ENCODE data around the gene JARID2. TPM values are rescaled to one million over a fixed set of nuclear protein-coding genes. Genes with fewer than 3 reads are reported as not detected.

Gene JARID2
- total and polyA plus RNA-seq, 10 of the 15 experiments (the other 5 are each of a cell fraction or from before 2014, with no cell fraction given), result 4.2 to 21.6 (median 11.7) TPM

GRCh38 chr6:15288856-15289255 is 43.0 kb downstream of the JARID2 start:
- no peak overlapping the region for H3K4me3 ChIP-seq
- DNase-seq (ENCODE audit: low read depth, low spot score), result no peak
- 0 out of 2 replicates have a peak overlapping the region, but pooled peaks have one; percentile 3 for H3K4me2 ChIP-seq (ENCODE audit: control insufficient read depth, insufficient read depth)
- peaks cover 79% of the 10 kb centered on the region for H3K79me2 ChIP-seq (ENCODE audit: control insufficient read depth, insufficient read depth, low read length)
- SMC1A ChIA-PET (ENCODE audit: uncharacterized antibody, unreplicated experiment), result interaction anchor here (0.7 to 4.0 kb wide), 13 partner anchors 11 to 335 kb away, joined by 3 to 43 read pairs (median 10); no protein-coding TSS in a partner anchor
- H2AFZ ChIP-seq (ENCODE audit: control insufficient read depth, low read depth, low read length), result no peak overlapping the region
- no peak for TF ChIP-seq PML (IDR thresholded peaks at IDR 0.05; ENCODE audit: low read length)
- TF ChIP-seq CREB1 (IDR thresholded peaks at IDR 0.05; ENCODE audit: low read depth), result no peak
- no peak for TF ChIP-seq ZZZ3 (IDR thresholded peaks at IDR 0.05; ENCODE audit: control insufficient read depth, insufficient read length, low read depth)
- no peak for TF ChIP-seq CREM (IDR thresholded peaks at IDR 0.05; ENCODE audit: low read depth)
- TF ChIP-seq SIN3A (IDR thresholded peaks at IDR 0.05; ENCODE audit: low read depth, low read length), result no peak
- TF ChIP-seq IKZF2 (IDR thresholded peaks at IDR 0.05), result no peak
- TF ChIP-seq USF2 (IDR thresholded peaks at IDR 0.05; ENCODE audit: borderline replicate concordance, low read depth, low read length), result no peak
- TF ChIP-seq IRF4 (IDR thresholded peaks at IDR 0.05; ENCODE audit: low read depth, low read length), result no peak
- no peak for TF ChIP-seq PRDM15 (CRISPR knock-in tag; IDR thresholded peaks at IDR 0.05)
- no peak for TF ChIP-seq STAT3 (IDR thresholded peaks at IDR 0.05; ENCODE audit: low read depth, low read length)
- no peak for TF ChIP-seq NKRF (conservative IDR thresholded peaks at IDR 0.05)
- TF ChIP-seq RELA (IDR thresholded peaks at IDR 0.05; ENCODE audit: borderline replicate concordance, partially characterized antibody), result no peak
- no peak for TF ChIP-seq GATAD2B (conservative IDR thresholded peaks at IDR 0.05; ENCODE audit: low read depth)
- TF ChIP-seq KDM1A (IDR thresholded peaks at IDR 0.05; ENCODE audit: borderline replicate concordance), result no peak
- no peak for TF ChIP-seq RFX5 (IDR thresholded peaks at IDR 0.05; ENCODE audit: low read depth, low read length)
- TF ChIP-seq BCL11A (IDR thresholded peaks at IDR 0.05; ENCODE audit: low read depth, low read length), result no peak
- TF ChIP-seq SREBF1 (IDR thresholded peaks at IDR 0.05; ENCODE audit: low read length), result no peak
- no peaks in the 10 kb centered on the region for H4K20me1 ChIP-seq (ENCODE audit: control insufficient read depth, insufficient read depth)
- no TSS peak for BruUV-seq (replicated peaks)
- peak overlapping the region; percentile 79; the same call in 1 of the 2 replicates for H3K27ac ChIP-seq (ENCODE audit: control insufficient read depth, insufficient read depth)
- no peak for FAIRE-seq
- WGBS (ENCODE audit: insufficient coverage, insufficient replicate concordance, low lambda C conversion rate, missing lambda C conversion rate), result 93% methylated on average over 8 of the region's 8 CpGs
- no peaks in the 10 kb centered on the region; the same call in 2 of the 3 replicates for H3K9me3 ChIP-seq (replicated peaks; ENCODE audit: control insufficient read depth, insufficient read depth, low read length)
- CTCF ChIA-PET, result interaction anchor here (0.6 to 3.3 kb wide), 13 partner anchors 13 to 194 kb away, joined by 3 to 15 read pairs (median 5); no protein-coding TSS in a partner anchor
- H3K36me3 ChIP-seq (ENCODE audit: control insufficient read depth in 2 of 2, insufficient read depth in 2 of 2, low read length in 1 of 2), result peaks cover 1 to 3% of the 10 kb centered on the region in 2 experiments; a peak in 2 of 4 replicates
- in situ Hi-C loops (cut with MboI), result no loop called here
- H3K4me1 ChIP-seq (ENCODE audit: control insufficient read depth, insufficient read depth, low read length), result peaks cover 29% of the 10 kb centered on the region
- no peak overlapping the region for H3K9ac ChIP-seq (ENCODE audit: control insufficient read depth, insufficient read depth, low read length)
- ATAC-seq, result peak; percentile 39
- RAD21 ChIA-PET (ENCODE audit: unreplicated experiment), result interaction anchor here (1.0 to 4.0 kb wide), 15 partner anchors 10 to 99 kb away, joined by 3 to 32 read pairs (median 7); no protein-coding TSS in a partner anchor
- no peaks in the 10 kb centered on the region for H3K27me3 ChIP-seq (replicated peaks in 1 of 2; ENCODE audit: control insufficient read depth in 2 of 2, insufficient read depth in 2 of 2, low read length in 1 of 2)
- intact Hi-C loops (cut with micrococcal nuclease; ENCODE audit: unreplicated experiment), result no loop called here
- POLR2A ChIA-PET, result interaction anchor here (0.7 to 2.7 kb wide), 8 partner anchors 10 to 39 kb away, joined by 3 to 17 read pairs (median 4); no protein-coding TSS in a partner anchor
